ENCODE results near the gene EYS.
"Not testable (repeated sequence)": the region's sequence is repeated elsewhere in the genome, so short reads cannot be mapped to it uniquely, and the experiment has no call there.

The EYS gene

DNA sequence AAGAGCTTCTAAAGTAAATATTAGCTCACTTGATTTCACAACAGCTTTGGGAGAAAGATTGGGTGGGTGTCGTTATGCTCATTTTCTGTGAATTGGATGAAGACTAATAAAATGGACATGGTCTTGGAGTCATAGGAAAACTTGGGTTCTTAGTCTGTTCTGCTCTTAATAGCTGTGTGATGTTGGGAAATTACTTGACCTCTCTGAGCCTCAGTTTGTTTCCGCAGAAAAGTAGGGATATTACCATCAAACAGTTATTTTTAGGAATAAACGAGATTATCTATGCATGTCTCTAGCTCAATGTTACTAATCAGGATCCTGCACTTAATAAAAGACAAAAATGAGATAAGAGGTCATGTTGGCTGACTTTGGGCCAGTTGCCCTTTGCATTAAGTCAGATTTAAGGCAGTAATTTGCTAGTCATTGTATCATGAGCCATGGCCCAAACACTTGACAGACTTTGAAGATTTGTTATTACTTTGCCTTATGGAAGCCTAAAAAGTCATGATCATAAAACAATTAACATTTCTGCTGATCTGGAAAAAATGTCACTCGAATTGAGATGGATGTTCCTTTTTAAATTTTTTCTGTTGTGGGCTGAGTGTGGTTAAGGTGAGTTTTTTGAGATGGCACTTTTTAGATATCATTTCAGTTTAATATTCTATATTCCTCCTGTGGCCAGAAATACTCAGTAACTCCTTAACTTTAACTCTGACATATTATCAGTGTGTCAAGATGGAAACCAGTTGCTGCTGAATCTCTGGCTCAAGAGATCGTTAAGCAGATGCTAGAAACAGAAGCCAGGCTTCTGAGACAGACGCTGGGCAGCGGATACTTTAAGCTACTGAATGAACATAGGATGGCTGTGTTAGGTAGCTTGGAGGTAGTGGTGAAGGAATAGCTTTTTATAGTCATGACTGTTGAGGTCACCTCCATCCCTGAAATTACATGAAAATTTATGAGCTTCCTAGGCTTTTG lies 1779.8 kb downstream of the EYS start:
- no peak for DNase-seq

DNA sequence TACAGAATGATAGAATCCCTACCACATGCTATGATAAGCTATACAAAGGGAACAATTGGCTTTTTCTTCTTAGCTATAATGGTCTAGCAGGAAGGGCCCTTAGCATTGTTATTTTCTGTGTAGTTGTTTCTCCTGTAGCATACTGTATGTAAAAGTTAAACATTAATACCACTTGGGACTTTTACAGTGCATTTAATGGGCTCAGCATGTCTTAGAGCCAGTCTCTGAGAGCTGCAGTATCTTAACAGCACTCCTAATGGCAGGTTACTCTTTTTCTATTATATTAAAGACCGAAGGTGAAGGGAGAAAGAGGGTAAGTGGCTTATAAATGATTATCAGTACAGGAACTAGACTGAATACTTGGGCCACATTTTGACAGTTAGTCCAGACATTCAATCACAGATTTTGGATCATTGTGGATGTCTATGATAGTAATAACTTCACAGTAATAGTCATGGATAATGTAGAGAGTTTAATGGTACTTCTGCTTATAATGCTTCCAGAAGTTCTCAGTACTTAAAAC lies 1780.7 kb downstream of the EYS start:
- no peak for DNase-seq

DNA sequence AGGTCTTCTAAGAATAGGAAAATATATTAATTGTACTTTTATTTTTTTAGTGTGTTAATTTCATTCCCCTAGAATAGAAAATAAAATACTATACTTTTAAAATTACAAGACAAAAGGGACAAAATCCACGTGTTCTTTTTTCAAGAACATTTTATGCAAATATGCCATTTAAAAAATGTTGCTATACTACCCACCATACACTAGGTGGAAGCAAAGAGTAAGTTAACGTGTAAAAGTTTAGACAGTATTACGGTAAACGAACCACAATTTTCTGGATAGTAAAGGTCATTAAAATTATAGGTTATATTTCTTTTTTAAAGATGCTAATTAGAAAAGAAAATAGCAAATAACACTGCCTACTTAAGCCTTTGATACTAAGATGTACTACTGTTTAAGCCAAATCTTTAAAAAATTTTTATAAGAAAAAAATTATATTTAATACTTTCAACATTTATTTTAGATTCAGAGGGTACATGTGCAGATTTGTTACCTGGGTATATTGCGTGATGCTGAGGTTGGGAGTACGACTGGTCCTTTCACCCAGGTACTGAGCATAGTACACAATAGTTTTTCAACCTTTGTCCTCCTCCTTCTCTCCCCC lies 1783.8 kb downstream of the EYS start:
- DNase-seq = peak; percentile 19

GRCh38 chr6:63919556-63920110 lies 1787.4 kb downstream of the EYS start:
- DNase-seq = no peak

GRCh38 chr6:63912887-63913286 lies 1794.1 kb downstream of the EYS start:
- no peak for DNase-seq

DNA sequence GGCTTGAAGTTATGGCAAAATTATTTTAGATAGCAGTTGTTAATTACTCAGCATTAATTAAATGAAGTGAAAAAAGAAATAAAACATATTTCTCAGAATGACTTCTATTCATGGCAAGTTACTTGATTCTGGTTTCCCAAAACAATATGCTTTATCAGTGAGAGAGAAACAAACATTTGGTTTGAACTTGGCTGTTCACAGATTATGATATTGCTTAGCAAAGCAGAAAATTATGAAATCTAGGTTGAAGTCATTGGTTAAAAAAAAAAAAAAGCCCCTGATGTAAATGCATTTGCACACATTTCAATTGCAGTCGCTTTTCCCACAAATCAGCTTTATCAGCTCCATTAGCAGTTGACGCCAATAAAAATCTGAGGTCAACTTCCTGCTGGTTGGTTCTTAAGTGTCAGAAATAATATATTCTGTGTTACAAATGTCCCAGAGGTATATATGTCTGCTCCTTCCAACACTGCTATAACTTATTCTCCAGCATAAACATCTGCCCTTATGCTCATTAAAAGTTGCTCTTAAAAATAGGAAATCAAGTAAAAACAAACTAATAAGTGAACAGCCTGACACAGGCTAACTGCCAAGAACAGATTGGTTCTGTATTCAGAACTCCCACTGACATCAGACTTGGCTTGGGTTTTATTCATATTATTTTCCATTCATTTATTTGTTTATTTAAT lies 1796.0 kb downstream of the EYS start:
- no peak for DNase-seq

- DNase-seq = no peak
These were observed 1802.3 kb downstream of the EYS start for GRCh38 chr6:63904650-63905248.

- DNase-seq = no peak
These were observed 1807.5 kb downstream of the EYS start for GRCh38 chr6:63899550-63899949.

DNA sequence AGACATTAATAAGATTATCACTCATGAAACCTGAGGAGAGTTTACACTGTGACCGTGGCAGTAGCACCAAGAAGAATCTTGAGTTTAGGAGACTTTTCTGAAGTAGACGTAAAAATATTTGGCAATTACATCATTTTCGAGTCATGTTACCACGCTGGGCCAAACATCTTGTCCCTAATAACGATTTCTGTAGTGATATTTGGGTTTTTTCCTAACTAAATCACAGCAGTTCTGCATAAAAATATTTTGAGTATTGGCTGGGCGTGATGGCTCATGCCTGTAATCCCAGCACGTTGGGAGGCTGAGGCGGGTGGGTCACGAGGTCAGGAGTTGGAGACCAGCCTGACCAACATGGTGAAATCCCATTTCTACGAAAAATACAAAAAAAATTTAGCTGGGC lies 1809.1 kb downstream of the EYS start:
- no peak for DNase-seq

DNA sequence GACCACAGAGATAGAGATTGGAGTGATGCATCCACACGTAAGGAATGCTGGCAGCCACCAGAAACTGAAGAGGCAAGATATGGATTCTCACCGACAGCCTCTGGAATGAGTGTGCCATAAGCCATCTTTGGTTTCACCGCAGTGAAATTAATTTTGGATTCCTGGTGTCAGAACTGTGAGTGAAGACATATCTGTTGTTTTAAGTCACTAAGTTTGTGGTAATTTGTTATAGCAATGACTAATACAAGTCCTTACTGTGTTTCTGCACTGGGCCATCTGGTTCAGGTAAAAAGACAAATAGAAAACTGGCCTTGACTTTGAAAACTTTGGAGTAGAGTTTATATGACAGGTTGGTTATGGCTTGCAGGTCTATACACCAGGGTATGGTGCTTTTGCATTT lies 1809.6 kb downstream of the EYS start:
- DNase-seq = no peak

- no peak for DNase-seq
These were observed 1818.6 kb downstream of the EYS start for GRCh38 chr6:63888416-63888815.

GRCh38 chr6:63887804-63888203 lies 1819.2 kb downstream of the EYS start:
- not testable (repeated sequence) for DNase-seq

DNA sequence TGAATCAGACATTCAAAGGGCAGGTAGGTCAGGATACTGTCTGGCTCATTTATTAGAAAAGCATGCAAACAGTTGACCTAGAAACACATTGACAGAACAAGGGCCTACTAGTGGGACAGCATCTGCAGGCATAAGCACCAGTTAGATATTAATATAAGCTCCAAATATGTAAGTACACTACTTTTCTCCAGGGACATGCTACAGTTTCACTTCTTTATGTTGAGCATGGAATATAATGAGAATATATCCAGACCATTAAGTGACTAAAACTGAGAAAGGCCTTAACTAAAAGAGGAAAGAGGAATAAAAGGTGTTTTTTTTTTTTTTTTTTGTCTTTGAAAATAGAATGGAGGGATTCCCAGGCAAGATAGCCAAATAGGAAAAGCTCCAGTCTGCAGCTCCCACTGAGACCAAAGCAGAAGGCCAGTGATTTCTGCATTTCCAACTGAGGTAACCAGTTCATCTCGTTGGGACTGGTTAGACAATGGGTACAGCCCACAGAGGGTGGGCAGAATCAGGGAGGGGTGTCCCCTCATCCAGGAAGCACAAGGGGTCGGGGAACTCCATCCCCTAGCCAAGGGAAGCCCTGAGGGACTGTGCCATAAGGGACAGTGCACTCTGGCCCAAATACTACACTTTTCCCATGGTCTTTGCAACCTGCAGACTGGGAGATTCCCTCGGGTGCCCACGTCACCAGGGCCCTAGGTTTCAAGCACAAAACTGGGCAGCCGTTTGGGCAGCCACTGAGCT lies 1819.8 kb downstream of the EYS start:
- no peak for DNase-seq

DNA sequence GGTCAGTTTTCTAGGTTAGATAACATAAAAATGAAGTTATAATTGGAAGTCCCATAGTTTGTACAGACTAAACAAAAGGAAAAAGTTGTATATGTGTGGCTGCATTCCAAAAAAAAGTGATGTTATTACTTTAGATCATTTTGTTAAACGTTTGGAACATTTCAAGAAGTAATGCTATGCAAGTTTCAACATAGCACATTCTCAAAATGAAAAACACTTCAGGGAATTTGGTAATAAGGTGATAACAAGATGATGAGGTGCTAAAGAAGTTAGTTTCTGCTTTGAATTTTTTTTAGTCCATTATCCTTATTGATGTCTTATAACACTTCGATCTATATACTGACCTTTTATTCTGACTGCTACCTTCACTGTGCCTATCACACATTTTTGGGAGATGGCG lies 1820.7 kb downstream of the EYS start:
- DNase-seq = no peak

DNA sequence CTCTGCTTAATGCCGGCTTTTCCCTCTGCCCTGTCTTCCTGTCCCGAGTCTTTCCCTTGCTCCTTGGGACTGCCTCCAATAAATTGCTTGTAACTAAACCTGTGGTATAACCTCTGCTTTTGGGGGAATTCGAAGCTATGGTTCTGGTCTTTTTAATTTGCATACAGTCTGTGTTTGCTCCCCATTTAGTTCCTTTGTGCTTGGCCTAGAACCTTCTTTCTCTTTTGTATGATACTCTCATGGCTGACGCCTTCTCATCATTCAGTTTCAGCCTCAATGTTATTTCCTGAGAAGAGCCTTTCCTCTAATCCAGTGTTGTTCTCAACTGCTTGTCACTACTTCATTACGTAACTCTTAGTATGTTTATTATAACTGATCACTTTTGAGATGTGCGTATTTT lies 1823.4 kb downstream of the EYS start:
- DNase-seq = no peak

DNA sequence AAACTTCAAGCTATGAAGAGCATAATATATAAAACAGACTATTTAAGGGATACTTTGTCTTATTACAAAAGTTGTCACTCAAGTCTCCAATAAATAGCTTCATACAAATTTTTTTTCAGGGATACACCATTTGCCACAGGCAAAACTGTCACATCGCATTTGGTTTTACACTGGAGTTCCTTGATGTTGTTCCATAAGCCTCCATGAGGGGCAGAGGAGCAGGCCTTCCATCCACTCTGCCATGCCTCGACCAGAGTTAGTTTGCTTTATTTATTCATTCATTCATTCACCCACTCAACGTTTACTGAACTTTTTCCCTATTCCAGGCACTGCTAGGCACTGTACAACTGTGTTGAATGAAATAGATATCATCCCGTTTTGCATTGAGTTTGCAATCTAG lies 1824.8 kb downstream of the EYS start:
- no peak for DNase-seq

DNA sequence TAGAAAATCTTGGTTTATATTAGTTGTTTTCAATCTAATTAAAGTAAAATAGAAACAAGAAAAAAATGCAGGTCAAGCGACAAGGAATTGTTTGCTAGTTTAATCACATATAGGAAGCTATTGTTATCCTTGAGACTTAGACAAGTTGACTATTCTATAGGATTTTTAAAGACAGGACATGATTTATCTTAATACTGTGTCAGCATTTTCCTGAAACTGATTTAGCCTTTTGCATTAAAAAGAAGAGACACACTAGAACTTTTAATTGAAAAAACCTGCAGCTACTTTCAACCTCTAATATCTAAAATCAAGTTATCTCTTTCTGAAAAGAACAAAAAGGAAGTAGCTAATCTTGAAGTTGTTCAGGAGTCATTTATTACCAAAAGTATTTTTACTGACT lies 1825.2 kb downstream of the EYS start:
- DNase-seq = no peak

DNA sequence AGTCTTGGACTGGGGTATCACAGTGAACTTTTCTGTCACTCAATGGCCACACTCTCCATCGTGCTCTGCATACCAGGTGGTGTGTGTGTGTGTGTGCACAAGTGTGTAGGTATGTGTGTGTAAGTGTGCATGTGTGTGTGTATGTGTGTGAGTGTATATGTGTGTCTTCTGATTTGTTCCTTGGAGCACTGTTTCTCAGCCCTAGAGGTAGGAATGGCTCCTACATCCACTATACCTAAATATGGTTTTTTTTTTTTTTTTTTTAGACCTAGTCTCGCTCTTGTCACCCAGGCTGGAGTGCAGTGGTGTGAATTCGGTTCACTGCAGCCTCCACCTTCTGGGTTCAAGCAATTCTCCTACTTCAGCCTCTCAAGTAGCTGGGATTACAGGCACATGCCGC lies 1834.8 kb downstream of the EYS start:
- DNase-seq = no peak

DNA sequence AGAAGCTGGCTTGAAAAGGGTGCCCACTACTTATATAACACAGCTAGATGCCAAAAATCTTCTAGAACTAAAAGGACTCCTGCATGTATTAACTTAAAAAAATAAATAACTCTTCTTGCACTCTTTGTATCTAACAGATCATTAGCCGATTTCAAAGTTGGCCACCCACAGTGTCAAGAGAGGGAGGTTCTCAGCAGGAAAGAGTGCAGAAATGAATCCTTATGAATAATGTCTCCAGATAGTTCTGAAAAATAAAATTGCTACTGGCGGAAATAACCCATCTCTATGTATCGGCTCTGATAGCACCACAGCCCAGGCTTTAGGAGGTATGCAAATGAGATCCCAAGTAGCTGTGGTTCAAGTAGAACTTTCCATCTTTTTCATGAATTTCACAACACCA lies 1838.7 kb downstream of the EYS start:
- DNase-seq = no peak

DNA sequence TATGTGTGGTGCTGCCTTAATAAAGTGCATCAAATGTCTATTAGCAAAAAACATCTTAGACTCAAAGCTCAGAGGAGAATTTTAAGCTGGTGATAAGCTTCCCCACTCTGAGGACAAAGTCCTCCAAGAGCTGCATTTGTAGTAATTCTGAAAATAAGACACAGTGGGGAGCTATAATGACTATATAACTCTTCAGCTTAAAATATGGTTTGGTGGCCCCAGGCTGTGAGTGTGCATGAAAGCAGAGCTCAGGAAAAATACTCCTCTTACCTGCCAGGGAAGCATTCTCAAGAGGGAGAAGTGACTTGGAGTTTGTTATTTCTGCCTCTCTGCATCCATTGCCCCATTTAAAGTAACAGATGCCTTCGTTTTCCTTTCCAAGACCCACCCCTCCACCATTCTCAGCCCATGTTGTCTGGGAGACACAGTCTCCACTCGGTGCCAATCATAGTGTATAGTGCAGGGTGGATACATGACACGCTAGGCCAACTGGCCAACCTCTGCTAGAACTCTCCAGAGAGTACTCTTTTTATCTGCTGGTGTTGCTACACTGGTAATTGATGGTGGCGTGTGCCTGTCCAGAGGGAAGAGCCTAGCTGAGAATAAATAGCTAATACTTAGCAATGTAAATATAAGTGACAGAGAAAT lies 1842.2 kb downstream of the EYS start:
- no peak for DNase-seq

DNA sequence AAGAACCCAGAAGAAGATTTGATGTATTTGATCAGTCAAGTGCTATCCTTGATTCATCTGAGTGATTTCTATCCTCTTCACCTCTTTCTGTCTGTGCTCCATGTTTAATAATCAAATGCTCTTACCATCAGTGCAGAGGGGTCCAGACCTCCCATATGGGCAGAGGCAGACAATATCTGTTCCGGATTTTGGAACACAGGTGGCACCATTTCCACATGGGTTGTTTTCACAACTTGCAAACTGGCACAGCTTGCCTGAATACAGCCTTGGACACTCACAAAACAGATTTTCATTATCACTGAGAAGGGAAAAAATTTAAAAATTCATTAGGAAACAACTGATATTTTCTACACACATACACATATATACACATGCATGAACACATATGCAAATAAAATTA lies 1843.0 kb downstream of the EYS start:
- no peak for DNase-seq
